HEK293T (cell line): ENCODE results near the gene ASF1A.

Source experiments
- CTCF ChIA-PET: fragments of 350-600 bp; formaldehyde crosslinking; extraction: SDS; loops from one replicate; lab custom pipeline; 2021; ENCODE audit warnings: antibody characterized with exemption, inconsistent platforms; lab: Yijun Ruan, JAX
- POLR2A ChIA-PET: fragments of 350-600 bp; formaldehyde crosslinking; extraction: SDS; loops from one replicate; lab custom pipeline; 2020; ENCODE audit warnings: antibody characterized with exemption, inconsistent platforms; lab: Yijun Ruan, JAX
- DNase-seq: peaks from one replicate; pipeline ENCODE4 v3.0.0; 2012; ENCODE audit warnings: mixed read lengths; ENCODE audit errors: extremely low spot score
- ARNT ChIP-seq: fragments of 450-650 bp; IDR thresholded peaks from 2 replicates; pipeline ENCODE4 v1.6.1; 2017; ENCODE audit warnings: mild to moderate bottlenecking
- BHLHE40 ChIP-seq: fragments of 450-650 bp; IDR thresholded peaks from 2 replicates; pipeline ENCODE4 v1.6.1; 2016; ENCODE audit warnings: mild to moderate bottlenecking, moderate library complexity, borderline replicate concordance
- CTBP1 ChIP-seq: fragments of 450-650 bp; IDR thresholded peaks from 2 replicates; pipeline ENCODE4 v1.6.1; 2016; ENCODE audit warnings: borderline replicate concordance
- ELF4 ChIP-seq: fragments of 450-650 bp; IDR thresholded peaks from 2 replicates; pipeline ENCODE4 v1.6.1; 2017; ENCODE audit warnings: antibody characterized with exemption
- FOXA1 ChIP-seq: fragments of 450-650 bp; IDR thresholded peaks from 2 replicates; pipeline ENCODE4 v1.6.1; 2016; ENCODE audit warnings: mild to moderate bottlenecking
- FOXK2 ChIP-seq: fragments of 450-650 bp; IDR thresholded peaks from 2 replicates; pipeline ENCODE4 v1.6.1; 2016; ENCODE audit warnings: mild to moderate bottlenecking
- FOXM1 ChIP-seq: fragments of 450-650 bp; IDR thresholded peaks from 2 replicates; pipeline ENCODE4 v1.6.1; 2017; ENCODE audit warnings: mild to moderate bottlenecking, borderline replicate concordance
- HDGF ChIP-seq: fragments of 450-650 bp; IDR thresholded peaks from 2 replicates; pipeline ENCODE4 v1.6.1; 2017; ENCODE audit warnings: antibody characterized with exemption, borderline replicate concordance
- L3MBTL2 ChIP-seq: fragments of 450-650 bp; conservative IDR thresholded peaks from 2 replicates; pipeline ENCODE4 v1.6.1; 2016; ENCODE audit warnings: mild to moderate bottlenecking
- LEF1 ChIP-seq: fragments of 450-650 bp; IDR thresholded peaks from 2 replicates; pipeline ENCODE4 v1.6.1; 2017; ENCODE audit warnings: mild to moderate bottlenecking, borderline replicate concordance
- NFRKB ChIP-seq: fragments of 450-650 bp; IDR thresholded peaks from 2 replicates; pipeline ENCODE4 v1.6.1; 2016; ENCODE audit warnings: mild to moderate bottlenecking, moderate library complexity
- PKNOX1 ChIP-seq: fragments of 450-650 bp; IDR thresholded peaks from 2 replicates; pipeline ENCODE4 v1.6.1; 2016
- SP1 ChIP-seq: fragments of 450-650 bp; IDR thresholded peaks from 2 replicates; pipeline ENCODE4 v1.6.1; 2017
- SUZ12 ChIP-seq: fragments of 450-650 bp; IDR thresholded peaks from 2 replicates; pipeline ENCODE4 v1.6.1; 2016; ENCODE audit warnings: mild to moderate bottlenecking
- TARDBP ChIP-seq: fragments of 450-650 bp; IDR thresholded peaks from 2 replicates; pipeline ENCODE4 v1.6.1; 2016
- ZNF384 ChIP-seq: fragments of 450-650 bp; IDR thresholded peaks from 2 replicates; pipeline ENCODE4 v1.6.1; 2016

Gene ASF1A

GRCh38 chr6:118896339-118897136 is 2.6 kb downstream of the ASF1A start:
- peak; percentile 27 for DNase-seq
- ChIA-PET POLR2A (interaction anchor here (1.1 to 2.2 kb wide), 3 partner anchors 38 to 181 kb away, joined by 3 to 7 read pairs (median 6); partner anchors contain the start of genes FAM184A and MCM9), CTCF (interaction anchor here (0.6 to 1.0 kb wide), 5 partner anchors 10 to 331 kb away, joined by 3 to 5 read pairs (median 3); no protein-coding TSS in a partner anchor)
- TF ChIP-seq CTBP1 (0 out of 2 replicates have a peak, but pooled peaks have one; percentile 27), PKNOX1 (0 out of 2 replicates have a peak, but pooled peaks have one; percentile 27), FOXK2 (no peak), NFRKB (no peak)

GRCh38 chr6:118897386-118897785 is 3.4 kb downstream of the ASF1A start:
- no peak for DNase-seq
- ChIA-PET POLR2A (interaction anchor here (1.1 to 1.7 kb wide), 2 partner anchors 38 to 180 kb away, joined by 3 to 6 read pairs; partner anchors contain the start of genes FAM184A and MCM9), CTCF (interaction anchor here (0.6 to 0.9 kb wide), 3 partner anchors 10 to 462 kb away, joined by 3 to 5 read pairs (median 4); no protein-coding TSS in a partner anchor)
- TF ChIP-seq FOXM1, result no peak

- ChIA-PET CTCF (no interaction called here), POLR2A (no interaction called here)
- no peak for TF ChIP-seq FOXK2
- no peak for TF ChIP-seq FOXM1
- no peak for TF ChIP-seq L3MBTL2
- no peak for TF ChIP-seq TARDBP
- no peak for TF ChIP-seq HDGF
- TF ChIP-seq BHLHE40, result no peak
- no peak for TF ChIP-seq ZNF384
- TF ChIP-seq ELF4, result no peak
- TF ChIP-seq ARNT, result no peak
- TF ChIP-seq LEF1, result no peak
- TF ChIP-seq NFRKB, result no peak
- no peak for TF ChIP-seq SUZ12
- TF ChIP-seq SP1, result no peak
- no peak for DNase-seq
These were observed 6.0 kb downstream of the ASF1A start for GRCh38 chr6:118899948-118900347.

GRCh38 chr6:118902726-118903125 is 8.8 kb downstream of the ASF1A start:
- ChIA-PET POLR2A (interaction anchor here (1.2 kb wide), 1 partner anchor 9 kb away, joined by 3 read pairs; no protein-coding TSS in a partner anchor), CTCF (no interaction called here)
- no peak for TF ChIP-seq NFRKB
- TF ChIP-seq BHLHE40, result no peak
- no peak for TF ChIP-seq L3MBTL2
- no peak for TF ChIP-seq TARDBP
- TF ChIP-seq SP1, result no peak
- TF ChIP-seq CTBP1, result no peak
- TF ChIP-seq PKNOX1, result no peak
- no peak for DNase-seq

- no peak for DNase-seq
- CTCF ChIA-PET, result no interaction called here
- POLR2A ChIA-PET, result interaction anchor here (1.2 kb wide), 1 partner anchor 10 kb away, joined by 3 read pairs; no protein-coding TSS in a partner anchor
- TF ChIP-seq L3MBTL2, result no peak
These were observed 9.2 kb downstream of the ASF1A start for GRCh38 chr6:118903138-118903537.

- ChIA-PET CTCF (no interaction called here), POLR2A (no interaction called here)
- DNase-seq, result no peak
- no peak for TF ChIP-seq CTBP1
- no peak for TF ChIP-seq L3MBTL2
- TF ChIP-seq TARDBP, result no peak
- no peak for TF ChIP-seq FOXM1
- no peak for TF ChIP-seq ZNF384
- TF ChIP-seq ELF4, result no peak
- no peak for TF ChIP-seq SP1
- no peak for TF ChIP-seq BHLHE40
- no peak for TF ChIP-seq FOXK2
- no peak for TF ChIP-seq FOXA1
These were observed 9.7 kb downstream of the ASF1A start for GRCh38 chr6:118903691-118904090.

GRCh38 chr6:118905084-118905483 is 11.1 kb downstream of the ASF1A start:
- TF ChIP-seq CTBP1 (no peak), PKNOX1 (no peak), NFRKB (no peak), TARDBP (no peak), SUZ12 (no peak), FOXA1 (no peak), ARNT (no peak), LEF1 (no peak), FOXM1 (no peak), FOXK2 (no peak), BHLHE40 (no peak), SP1 (no peak), HDGF (no peak), ELF4 (no peak)
- CTCF ChIA-PET, result interaction anchor here (0.6 kb wide), 1 partner anchor 104 kb away, joined by 3 read pairs; no protein-coding TSS in a partner anchor
- POLR2A ChIA-PET, result interaction anchor here (0.8 kb wide), 1 partner anchor 11 kb away, joined by 3 read pairs; the partner anchor contains the start of gene ASF1A
- DNase-seq, result no peak
